Upper lobe of left lung (tissue), 4 donors: ENCODE measurements around the gene IL10RA.

Experiments
- CTCF ChIP-seq, 6 experiments: fragments of 450-650 bp in 4 of 6; fragments of 200-600 bp in 2 of 6; sonication (generic) in 2 of 6; IDR thresholded peaks; one replicate each; pipeline ENCODE4 v1.5.1; 2016 to 2019; ENCODE audit warnings: antibody characterized with exemption in 6 of 6
- POLR2A ChIP-seq, 4 donors: fragments of 450-650 bp; IDR thresholded peaks; one replicate each; pipeline ENCODE4 v1.5.1; 2016 to 2017; ENCODE audit warnings: antibody characterized with exemption in 4 of 4, mild to moderate bottlenecking in 2 of 4
- POLR2AphosphoS5 ChIP-seq, 2 donors: sonication (generic); formaldehyde crosslinking; IDR thresholded peaks; one replicate each; pipeline ENCODE4 v1.5.1; 2017; ENCODE audit warnings: antibody characterized with exemption in 2 of 2

- TF ChIP-seq CTCF (IDR thresholded peaks at IDR 0.05) (no peak), POLR2AphosphoS5 (IDR thresholded peaks at IDR 0.05) (no peak), POLR2A (IDR thresholded peaks at IDR 0.05) (no peak)
Observed at GRCh38 chr11:117944554-117944953, 41.6 kb upstream of the IL10RA start.
